ENCODE data around the gene SERTAD2.

Gene SERTAD2, protein sequence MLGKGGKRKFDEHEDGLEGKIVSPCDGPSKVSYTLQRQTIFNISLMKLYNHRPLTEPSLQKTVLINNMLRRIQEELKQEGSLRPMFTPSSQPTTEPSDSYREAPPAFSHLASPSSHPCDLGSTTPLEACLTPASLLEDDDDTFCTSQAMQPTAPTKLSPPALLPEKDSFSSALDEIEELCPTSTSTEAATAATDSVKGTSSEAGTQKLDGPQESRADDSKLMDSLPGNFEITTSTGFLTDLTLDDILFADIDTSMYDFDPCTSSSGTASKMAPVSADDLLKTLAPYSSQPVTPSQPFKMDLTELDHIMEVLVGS

DNA sequence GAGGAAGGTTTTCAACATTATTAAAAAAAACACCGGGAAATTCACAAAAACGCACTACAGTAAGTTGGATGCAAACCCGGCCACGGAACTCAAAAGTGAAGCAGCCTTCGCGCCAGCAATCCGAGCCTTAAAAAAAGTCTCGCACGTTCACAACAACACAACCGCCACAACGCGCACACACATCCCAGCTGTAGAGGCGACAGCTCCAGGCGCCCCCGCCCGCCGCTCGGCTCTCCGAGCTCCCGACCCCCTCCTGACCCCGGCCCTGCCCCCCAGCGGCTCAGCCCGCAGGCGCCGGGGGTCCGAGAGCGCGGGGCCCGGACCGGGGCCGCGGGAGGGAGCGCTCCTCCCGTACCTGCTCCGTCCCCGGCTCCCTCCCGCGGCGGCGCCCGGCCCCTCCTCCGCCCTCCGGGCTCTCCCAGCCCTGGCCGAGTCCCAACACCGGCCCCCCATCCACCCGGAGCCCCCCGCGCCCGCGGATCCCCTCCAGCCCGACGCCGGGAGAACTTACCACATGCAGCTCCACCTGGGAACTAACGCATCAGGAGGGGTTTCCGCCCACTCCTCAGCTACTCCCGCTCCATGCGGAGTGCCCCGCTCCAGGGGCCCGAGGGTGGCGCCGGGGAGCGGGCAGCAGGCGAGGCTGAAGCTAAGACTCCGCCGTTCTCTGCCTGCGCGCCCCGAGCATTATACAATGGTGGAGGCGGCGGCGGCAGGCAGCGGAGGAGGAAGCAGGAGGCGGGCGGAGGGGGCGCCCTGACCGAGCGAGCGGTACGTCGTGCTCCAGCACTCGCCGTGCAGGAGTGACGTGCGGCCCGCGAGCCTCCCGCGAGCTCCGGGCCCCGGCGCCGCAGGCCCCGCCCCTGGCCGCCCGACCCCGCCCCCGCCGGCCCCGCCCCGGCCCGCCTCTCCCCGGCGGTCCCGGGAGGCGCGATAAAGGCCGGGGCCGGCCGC is at the start of gene SERTAD2:
Gene SERTAD2, minus strand, starts transcription at position 805 of the 954 bp plus-strand sequence. CDS start 17,042 bp downstream, outside the sequence.
- DNase-seq: peak; percentile 79 to 80

DNA sequence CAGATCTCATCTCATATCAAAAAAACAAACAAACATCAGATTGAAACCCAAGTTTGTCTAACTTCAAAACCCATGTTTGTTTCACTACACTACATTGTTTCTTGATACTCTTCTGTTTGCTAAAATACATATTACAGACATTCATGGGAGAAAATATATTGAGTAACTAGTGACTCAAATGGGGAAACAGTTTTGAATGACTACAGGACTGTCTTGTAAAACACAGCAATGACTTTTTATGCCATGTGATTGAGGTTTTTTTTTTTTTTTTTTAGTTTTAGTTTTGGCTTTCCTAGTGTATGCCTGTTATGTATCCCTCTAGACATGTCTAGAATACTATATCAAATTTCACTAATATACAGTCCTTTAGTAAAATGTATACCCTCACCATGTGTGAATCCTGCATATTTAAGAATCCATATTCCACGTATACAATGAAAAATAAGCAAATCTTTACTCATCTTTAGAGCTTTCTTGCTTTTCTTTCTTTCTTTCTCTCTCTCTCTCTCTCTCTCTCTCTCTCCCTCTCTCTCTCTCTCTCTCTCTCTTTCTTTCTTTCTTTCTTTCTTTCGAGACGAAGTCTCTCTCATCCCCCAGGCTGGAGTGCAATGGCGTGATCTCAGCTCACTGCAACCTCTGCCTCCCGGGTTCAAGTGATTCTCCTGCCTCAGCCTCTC is 46.6 kb upstream of the SERTAD2 start:
- peak; percentile 56 to 74 for DNase-seq

DNA sequence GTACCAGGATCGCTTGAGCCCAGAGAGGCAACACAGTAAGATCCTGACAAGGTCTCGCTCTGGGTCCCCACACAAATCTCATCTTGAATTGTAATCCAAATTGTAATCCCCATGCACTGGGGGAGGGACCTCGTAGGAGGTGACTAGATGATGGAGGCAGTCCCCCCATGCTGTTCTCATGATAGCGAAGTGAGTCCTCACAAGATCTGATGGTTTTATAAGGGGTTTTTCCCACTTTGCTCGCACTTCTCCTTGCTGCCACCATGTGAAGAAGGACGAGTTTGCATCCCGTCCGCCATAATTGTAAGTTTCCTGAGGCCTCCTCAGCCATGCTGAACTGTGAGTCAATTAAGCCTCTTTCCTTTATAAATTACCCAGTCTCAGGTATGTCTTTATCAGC is 46.0 kb upstream of the SERTAD2 start:
- no peak for DNase-seq

DNA sequence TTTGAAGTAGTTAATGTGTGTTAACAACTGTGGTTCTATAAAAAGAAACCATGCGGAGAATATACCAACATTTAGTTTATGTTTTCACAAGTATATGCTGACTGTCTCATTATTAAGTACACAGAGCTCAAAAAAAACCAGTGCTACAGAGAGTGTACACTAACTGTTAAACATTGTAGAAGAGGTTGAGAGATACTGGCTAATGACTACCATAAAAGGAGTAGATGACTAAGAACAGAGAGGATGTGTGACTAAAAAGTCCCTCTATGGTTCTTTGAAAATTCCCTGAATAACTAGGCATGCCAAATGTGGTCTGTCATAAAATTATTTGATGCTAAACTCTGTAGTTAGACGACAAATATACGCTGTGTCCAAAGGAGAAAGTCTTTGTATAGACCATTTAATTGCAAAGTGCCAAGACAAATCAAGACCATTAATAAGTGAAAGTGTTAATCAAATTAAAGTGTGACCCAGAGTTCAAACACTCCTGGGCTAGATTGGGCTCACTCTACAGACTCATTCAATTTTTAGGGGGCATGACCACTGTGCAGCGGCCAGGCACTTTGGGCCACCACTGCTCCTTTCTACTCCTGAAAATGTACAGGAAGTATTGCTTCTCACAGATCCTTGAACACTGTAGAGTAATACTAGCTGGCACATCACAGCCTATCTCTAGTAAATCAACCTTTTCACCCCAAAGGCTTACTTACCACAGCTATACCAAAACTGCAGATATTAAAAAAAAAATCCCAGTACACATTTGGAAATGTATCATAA is 45.1 kb upstream of the SERTAD2 start:
- DNase-seq: no peak

DNA sequence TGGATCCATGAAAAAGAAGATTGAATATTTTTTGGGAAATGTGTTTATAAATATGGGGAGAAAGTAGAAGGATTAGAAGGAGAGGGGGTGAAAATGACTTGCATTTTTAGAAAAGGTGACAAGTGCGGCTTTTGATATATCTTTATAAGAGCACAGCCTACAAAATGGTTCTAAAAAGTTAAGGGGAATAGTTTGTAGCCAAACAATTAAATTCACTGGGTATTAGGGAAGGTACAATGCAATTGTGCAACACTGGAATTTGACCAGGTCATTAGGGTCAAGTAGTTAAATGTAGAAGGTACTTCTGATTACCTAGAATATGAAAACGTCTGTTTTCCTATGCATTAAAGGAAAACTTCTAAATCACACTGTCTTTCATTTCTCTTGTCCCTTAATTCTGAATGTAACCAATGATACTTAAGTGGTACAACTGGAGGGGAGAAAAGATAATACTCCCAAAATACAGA is 44.5 kb upstream of the SERTAD2 start:
- no peak for DNase-seq

DNA sequence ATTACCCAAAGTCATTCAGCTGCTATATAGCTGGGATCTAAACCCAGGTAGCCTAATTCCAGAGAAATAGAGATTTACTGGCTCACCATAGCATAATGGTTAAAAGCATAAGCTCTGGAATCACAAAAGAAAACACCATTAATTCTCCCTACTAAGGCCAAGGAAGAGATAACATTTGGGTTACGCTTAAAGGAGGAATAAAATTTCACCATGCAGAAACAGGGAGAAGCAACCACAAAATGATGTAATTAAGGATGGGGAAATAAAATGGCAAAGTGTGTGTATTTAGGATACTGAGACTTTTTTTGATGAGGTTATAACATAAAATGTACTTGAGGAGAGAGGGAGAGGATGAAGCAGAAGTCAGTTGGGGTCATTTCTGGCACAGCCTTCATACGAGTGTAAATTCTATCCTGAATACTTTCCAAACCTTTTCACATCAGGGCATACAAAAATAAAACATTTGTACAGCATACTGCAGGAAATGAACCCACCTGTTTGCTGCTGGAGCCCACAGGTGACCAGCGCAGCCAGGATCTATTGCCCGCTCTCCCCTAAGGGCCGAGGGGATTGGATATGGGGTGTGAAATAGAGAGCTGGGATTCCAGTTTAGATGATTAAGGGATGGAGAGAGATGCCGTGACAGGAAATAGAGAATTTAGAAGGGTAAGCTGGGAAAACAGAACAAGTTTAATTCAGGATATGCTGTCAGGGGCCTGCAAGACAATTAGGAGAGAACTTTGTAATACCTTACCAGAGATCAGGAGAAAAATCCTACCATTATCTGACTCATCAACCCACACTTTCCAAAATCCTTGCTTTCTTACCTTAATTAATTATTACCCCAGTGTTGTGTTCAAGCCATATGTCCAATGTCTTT is 43.8 kb upstream of the SERTAD2 start:
- DNase-seq: peak; percentile 37 to 55

DNA sequence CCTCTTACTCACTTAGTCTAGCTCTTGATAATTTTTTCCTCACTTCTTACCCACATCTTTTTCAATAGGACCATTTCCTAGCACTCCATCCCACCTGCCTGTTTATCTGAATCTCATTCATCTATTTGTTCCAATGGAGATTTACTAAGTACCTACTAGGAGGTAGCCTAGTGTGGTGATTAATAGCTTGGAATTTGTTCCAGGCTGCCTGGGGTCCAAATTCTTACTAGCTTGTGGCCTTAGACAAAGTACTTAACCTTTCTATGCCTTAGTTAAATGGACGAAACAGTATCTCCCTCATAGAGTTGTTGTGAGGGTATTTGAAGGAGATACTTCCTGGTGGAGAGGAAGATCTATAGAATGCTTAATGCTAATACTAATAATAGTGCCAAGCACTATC is 42.9 kb upstream of the SERTAD2 start:
- DNase-seq: no peak

DNA sequence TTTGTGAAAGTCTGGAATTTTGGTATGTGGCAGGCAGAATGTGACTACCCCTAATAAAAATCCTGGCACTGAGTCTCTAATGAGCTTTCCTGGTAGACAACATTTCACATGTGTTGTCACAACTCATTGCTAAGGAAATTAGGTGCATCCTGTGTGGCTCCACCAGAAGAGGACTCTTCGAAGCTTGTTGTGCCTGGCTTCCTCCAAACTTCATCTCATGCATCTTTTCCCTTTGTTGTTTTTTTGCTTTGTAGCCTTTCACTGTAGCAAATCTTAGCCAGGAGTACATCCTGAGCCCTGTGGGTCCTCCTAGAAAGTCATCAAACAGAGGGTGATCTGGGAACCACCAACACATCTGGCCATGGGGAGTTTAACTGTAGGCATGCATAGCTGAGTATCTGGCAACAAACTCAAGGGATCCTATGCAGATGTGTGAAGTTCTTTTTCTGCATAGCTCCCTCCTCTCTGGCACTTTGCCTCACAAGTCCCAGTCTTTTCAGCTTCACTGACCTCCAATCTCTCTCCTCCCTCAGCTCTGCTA is 42.1 kb upstream of the SERTAD2 start:
- no peak for DNase-seq

DNA sequence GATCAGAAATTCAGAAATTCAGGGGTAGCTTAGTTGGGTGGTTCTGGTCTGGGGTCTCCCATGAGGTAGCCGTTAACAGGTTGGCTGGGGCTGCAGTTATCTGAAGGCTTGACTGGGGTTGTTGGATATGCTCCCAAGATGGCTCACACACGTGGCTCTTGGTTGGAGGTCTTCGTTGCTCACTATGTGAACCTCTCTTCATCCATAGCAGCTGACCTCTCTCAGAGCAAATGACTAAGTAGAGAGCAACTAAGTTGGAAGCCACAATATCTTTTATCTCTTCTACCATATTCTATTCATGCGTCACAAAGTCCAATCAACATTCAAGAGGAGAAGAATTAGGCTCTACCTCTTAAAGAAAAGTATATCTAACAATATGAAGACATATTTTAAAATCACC is 38.7 kb upstream of the SERTAD2 start:
- DNase-seq: no peak

DNA sequence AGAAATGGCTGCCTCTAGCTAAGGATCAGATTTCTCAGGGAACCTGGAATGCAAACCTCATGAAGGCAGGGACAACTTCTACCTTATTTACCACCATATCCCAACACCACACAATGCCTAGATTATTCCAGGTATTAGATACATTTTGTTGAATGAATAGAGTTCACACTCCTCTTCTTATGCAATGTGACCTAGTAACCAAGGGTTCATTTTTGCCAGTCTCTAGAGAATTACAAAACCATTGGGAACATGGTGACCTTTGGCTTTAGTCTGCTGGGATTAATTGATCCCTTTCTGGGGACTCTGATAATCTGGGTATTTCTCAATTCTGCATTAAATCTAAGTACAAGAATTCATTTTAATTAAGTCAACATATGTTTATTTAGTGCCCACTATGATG is 35.2 kb upstream of the SERTAD2 start:
- DNase-seq: no peak

DNA sequence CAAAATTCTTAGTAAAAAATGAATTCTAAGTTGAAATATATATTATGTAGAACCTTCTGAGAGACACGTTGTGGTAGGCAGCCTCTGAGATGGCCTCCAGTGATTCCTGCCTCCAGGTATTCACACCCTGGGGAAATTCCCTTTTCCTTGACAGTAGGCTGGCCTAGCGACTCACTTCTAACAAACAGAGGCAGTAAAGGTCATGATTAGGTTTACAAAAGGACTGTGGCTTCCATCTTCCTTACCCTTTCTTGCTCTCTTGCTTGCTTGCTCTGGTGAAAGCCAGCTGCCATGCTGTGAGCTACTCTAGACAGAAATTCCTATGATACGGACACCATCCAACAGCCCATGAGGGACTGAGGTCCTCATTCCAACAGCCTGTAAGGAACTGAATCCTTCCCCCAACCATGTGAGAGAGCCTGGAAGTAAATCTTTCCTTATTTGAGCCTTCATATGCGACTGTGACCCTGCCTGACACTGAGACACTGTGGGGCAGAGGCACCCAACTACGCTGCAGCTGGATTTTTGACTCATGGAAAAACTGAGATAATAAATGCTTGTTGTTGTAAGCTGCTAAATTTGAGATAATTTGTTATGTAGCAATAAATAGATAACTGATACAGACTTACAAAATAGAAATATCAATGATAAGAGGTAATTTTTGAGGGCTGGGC is 32.7 kb upstream of the SERTAD2 start:
- no peak for DNase-seq

DNA sequence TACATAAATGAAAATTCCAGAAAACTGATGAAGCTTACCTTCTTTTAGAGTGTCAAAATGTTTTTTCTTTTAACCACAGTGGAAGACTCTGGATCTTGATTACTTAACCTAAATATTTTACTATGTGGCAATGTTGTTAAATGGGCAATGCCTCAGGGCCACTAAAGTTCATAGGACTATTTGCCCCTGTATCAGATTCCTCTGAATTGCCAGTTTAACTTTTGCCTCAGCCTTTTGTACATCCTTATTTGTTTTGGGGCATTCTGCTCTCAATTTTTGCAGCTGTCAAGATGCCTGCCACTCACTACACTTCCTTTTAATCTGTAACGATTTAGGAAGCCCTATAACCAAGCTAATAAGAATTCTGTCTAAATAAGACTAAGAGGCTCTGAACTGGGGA is 31.7 kb upstream of the SERTAD2 start:
- peak; percentile 82 to 86 for DNase-seq

DNA sequence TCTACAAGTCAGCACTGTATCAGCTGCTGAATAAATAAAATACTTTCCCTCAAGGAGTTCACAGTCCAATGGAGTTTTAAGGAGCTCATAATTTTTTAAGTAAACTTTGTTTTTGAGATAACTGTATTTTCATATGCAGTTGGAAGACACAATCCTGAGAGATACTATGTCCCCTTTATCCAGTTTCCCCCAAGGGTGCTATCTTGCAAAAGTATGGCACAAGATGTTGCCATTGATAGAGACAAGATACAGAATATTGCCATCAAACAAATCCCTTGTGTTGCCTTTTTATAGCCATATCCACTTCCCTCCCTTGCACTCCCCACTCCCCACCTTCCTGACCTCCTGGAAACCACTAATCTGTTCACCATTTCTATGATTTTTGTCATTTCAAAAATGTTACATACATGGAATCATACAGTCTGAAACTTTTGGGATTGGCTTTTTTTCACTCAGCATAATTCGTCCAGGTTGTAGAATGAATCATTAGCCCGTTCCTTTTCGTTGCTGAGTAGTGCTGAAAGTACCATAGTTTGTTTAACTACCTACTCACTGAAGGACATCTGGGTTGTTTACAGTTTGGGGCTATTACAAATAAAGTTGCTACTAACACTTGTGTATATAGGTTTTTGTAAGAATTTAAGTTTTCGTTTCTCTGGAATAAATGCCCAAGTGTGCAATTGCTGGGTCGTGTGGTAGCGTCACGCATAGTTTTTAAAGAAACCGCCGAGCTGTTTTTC is 30.2 kb upstream of the SERTAD2 start:
- no peak for DNase-seq

DNA sequence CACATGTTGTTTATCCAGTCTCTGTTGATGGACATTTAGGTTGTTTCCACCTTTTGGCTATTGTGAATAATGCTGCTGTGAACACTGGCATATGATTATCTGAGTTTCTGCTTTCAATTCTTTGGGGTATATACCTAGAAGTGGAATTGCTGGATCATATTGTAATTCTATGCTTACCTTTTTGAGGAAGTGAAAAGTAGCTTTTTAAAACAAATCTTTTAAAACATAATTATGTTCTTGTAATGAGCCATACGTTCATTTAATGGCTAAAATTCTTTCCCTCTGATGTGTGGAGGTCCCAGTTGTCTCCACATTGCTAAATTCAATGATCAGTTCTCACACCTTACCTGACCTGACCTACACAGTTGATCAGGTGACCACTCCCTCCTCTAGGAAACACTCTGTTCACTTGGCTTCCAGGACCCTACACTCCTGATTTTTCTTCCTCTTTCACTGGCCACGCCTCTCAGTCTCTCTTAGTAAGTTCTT is 27.8 kb upstream of the SERTAD2 start:
- DNase-seq: peak in 1 of 2 experiments; percentile 20

DNA sequence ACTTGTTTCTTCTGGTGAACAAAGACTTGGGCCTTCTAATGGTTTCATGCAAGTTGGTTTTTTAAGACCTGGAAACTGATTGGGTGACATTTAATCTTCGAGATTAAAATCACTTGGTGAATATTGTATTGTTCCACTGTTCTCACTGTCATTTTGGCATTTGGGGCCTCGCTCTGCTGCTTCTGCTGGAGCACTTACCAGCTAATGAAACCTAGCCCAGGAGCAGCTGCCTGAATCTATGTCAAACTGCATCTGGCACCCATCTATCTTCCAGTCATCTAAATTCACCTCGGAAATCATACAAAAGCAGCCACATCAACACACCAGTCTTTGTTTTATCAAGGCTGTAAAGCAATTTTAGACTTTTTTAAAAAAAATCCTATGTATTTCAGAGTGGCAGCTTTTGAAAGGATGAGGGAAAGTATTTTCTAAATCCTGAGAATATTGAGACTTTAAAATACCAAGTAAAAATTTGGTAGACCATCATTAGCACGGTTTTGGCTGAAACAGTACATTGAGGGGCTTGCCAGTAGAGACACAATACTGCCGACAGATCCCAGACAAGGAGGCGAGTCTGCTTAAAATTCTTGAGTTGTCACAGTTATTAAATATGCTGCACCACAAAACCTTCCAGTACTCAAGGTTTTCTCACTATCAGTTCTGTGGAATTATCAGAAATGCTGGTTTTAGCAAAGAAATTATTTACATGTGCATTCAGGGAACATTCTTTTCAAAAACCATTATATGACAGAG is 26.1 kb upstream of the SERTAD2 start:
- DNase-seq: no peak

DNA sequence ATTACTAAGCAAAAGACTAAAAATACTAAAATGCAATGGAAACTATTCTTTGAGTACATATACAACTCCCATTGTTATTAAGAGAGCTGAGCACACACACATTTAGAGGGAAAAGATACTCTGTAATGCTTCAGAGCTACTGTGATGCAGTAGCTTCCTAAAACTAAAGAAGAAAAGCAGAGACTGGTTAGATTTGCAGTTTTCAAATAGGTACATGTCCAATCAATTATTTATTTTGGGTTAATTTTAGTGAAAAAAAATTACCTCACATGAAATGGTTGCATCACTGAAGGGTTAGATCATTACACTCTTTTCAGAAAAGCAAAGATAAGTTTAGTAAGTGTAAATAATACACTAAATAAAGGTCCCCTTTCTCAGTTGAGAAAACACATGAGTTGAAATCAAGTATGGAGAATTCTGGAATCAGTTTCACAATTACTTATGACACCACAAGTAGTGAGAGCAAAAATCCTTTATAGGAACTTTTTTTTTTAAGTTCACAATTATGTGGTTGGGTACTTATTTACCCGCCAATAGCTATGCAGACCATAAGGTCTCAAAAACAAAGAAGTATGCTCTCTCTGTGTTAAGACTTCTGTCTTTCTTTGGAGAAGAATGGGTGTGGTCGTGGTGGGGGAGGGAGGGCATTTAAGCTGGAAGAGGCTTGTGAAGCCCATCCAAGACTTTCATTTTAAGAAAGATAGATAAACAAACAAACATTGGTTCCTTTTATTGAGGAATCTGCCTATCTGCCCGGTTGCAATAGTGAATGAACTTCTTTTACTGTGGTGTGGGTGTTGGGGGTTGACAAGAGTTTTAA is 25.3 kb upstream of the SERTAD2 start:
- DNase-seq: no peak

DNA sequence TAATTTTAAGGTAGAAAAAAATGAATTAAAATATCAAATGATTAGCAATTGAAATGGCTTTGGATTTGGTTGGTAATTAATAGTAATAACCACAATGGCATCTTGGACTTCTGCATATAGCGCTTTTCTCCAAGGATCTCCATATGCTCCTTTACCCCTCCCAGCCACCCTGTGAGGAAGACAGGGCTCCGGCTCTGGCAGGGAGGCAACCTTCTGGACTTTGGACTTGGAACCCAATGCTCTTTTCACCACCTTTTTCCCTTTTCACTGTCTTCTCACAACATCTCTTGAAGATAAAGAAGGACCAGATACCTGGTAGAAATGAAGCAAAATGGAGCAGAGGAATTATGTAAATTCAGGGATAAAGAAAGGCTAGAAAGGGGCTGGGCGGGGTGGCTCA is 23.8 kb upstream of the SERTAD2 start:
- DNase-seq: no peak

DNA sequence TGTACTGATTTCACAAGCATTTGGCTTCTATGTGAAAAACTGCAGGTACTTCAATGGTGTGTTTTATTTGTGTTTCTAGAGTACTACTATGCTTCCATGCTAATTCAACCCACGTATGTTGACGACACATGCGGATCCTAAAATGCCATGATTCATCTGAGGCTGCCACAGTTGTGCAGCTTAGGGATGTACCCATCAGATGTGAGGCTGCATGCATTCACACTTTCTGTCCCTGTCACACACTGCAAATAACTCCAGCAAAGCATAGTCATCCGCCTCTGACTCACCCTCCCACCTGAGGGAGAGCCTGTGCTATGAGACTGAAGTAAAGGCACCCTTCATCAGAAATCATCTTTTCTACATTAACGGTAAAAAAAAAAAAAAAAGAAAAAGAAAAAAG is 22.1 kb upstream of the SERTAD2 start:
- no peak for DNase-seq

Data from AML-193 (cell line).